Esophagus mucosa (tissue), 1 donor: ENCODE data around the gene GAST. TPM values are rescaled to one million over a fixed set of nuclear protein-coding genes. Genes with fewer than 3 reads are reported as not detected.

Experiments used
- ATAC-seq: fragments of 200-7000 bp; cut with Tn5 transposase; one replicate; pipeline ENCODE4 v1.9.1; 2020
- total RNA-seq: library from RNA; stranded (reverse); gene quantifications from one replicate; pipeline ENCODE4 v1.2.4, GENCODE V29; 2023
- donor health status: DM: yes; HTN: yes; CAD: no.

Gene GAST
- total RNA-seq, 1 donor from 2014 or later: not detected

- peak; percentile 65 for ATAC-seq
Observed at GRCh38 chr17:41717408-41718286, 5.5 kb downstream of the GAST start.

GRCh38 chr17:41718287-41718645 lies 6.1 kb downstream of the GAST start:
- no peak for ATAC-seq

GRCh38 chr17:41722231-41722630 lies 10.1 kb downstream of the GAST start:
- no peak for ATAC-seq

DNA sequence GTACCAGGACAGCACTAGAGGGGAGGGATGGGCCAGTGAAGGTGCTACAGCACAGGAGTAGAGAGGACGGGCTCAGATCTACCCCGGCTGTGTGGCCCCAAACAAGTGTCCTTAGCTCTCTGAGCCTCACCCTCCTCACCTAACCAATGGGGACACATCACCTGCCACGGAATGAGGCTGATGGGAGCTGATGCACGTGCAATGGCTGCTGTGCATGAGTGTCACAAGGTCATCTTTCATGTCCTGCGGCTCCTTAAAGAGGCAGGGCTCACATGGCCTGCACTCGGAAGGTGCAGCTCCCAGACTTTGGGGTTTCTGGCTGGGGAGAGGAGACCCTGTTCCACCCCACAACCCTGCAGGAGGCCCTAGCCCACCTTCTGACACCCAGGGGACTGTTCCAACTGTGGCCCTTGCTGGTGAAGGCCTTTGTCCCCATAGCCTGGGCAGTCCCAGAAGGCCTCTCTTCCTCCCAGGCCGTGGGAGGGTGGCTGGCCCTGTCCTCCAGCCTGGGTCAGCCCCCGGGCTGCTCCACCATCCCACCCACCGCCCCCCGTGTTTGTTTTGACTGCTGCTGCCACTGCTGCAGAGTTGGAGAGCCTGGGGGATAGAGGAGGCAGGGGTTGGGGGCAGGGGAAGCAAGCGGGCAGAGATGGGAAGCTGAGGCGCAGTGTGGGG lies 11.8 kb downstream of the GAST start:
- no peak for ATAC-seq

- ATAC-seq: no peak
Observed at GRCh38 chr17:41724476-41725050, 12.4 kb downstream of the GAST start.

DNA sequence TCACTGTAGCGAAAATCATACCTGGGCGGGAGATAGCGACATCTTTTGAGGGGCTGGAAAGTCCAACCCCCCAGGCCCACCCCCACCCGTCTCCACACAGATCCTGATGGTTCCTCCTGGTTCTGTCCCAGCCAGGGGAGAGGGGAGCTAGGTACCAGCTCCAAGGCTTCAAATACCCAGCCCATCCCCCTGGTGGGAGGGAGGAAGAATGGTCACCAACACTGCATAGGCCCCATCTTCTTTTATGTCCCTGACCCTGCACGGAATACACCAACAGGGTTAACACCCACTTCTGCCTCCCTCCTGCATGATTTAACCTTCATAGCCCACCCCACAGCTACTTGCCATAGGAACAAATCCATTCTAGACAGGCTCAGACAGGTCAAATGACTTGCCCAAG lies 13.0 kb downstream of the GAST start:
- ATAC-seq: no peak

DNA sequence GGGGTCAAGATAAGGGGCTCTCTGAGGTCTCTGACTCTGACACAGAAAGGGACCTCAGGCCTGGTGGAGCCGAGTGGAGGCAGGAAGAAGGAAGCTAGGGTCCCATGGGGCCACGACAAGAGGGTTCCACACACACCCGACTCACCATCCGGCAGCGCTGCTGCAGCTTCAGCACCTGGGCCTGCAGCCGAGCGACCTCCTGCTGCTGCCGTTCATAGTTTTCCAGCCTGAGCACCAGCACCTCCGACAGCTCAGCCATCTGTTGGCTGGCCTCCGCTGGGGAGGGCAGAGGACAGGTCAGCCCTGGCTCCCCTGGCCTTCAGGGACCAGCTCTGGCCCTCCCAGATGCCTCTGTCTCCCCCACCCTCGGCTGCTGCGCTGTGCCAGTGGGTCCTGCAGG lies 15.9 kb downstream of the GAST start:
- no peak for ATAC-seq

GRCh38 chr17:41730479-41730878 lies 18.3 kb downstream of the GAST start:
- ATAC-seq: no peak

DNA sequence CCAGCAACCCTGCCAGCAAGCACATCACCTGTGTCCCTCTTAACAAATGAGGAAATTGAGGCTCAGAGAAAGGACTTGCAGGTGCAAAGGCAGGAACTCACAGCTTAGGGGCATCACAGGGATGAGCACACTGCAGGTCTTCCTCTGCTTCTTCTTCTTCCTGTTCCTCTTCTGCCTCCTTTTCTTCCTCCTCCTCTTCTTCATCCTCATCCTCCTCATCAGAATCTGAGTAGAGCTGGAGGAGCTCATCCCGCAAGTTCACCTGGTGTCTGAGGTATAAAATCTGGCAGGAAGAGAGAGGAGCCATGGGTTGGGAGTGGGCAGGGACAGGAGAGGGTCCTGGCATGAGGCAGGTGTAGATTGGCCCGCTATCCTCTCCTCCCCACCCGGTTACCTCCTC lies 19.7 kb downstream of the GAST start:
- ATAC-seq: no peak

DNA sequence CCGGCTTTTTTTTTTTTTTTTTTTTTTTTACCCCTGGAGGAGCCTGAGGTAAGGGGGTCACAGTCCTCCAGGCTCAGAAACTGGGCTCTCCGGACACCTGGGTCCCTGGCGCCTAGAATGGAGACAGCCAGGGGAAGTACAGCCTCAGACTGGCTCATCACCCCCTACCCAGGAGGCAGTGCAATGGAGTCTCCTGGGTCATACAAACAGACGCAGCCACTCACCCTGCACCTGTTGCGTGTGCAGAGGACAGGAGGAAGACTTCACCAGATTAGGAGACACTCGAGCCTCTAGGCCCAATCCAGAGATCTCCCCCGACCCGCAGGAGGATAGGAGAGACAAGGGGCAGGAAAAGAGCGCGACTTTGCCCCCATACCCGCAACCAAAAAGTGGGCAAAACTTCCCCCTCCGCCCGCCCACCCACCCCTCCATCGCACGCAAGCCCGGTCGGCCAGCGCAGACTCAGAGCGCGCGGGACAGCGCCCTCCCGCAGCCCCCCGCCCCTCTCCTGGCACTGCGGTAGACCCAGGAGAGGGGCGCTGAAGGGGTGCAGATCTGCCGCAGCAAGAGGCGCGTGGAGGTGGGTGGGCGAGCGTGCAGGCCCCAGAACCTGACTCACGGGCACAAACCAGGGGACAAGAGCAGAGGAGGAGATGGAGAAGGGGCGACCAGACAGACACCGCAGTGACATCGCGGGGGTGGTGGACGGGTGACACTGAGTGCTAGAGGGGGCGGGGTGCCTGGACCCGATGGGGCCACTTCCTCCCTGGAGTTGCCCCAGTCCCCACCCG lies 21.4 kb downstream of the GAST start:
- no peak for ATAC-seq

DNA sequence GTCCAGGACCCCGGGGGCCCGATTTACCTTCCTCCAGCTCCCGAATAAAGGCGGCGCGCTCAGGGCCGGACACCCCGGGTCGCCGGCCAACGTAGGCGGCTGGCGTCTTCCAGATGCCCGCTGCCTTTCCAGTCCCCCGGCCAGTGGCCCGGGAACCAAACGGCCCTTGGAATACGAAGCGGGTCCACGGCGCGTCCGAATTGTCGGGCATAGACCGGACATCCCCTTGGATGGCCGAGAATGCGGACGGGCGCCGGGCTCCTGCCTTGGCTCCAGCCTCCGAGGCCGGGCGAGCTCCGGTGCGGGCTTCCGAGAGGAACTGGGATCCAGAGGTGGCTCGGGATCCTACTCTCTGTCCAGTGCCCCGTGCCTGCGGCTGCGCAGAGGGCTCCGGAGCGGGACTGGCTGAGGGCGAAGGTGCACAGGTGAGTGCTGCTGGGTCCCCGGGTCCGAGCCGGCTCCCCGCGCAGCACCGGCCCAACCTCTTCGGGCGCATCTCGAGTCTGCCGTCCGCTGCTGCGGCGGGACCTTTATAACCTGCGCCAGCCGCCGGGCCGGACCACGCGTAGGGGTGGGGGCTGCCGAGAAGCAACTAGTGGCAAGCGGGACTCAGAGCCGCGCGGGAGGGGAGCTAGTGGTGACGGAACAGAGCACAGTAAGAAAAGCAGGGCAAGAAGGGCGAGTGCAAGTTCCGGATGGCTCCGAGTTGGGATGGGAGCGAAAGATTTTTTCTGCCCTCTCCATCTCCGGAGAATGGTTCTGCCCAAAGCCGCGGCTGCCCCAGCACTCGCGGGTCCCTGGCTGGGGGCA lies 22.2 kb downstream of the GAST start, which contains the start of gene HAP1:
Gene HAP1 (minus strand): TSS at position 505 of the 810 bp plus-strand sequence. CDS start 9 bp downstream, at position 496.
- peak; percentile 3 for ATAC-seq

DNA sequence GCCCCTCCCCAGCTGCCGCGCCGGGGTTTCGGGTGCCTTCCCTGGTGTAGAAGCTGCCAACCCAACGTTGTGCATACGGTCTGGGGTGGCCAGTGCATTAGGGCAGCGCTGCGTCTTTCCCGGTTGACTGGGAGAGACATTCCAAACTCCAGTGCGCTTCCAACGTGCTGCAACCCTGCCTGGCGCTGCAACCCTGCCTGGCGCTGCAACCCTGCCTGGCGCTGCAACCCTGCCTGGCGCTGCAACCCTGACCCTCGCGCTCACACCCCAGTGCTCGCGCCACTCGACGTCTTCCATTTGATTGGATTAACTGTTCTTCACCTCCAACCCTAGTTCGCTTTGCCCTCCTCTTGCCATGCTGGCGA lies 22.8 kb downstream of the GAST start:
- ATAC-seq: peak; percentile 1

DNA sequence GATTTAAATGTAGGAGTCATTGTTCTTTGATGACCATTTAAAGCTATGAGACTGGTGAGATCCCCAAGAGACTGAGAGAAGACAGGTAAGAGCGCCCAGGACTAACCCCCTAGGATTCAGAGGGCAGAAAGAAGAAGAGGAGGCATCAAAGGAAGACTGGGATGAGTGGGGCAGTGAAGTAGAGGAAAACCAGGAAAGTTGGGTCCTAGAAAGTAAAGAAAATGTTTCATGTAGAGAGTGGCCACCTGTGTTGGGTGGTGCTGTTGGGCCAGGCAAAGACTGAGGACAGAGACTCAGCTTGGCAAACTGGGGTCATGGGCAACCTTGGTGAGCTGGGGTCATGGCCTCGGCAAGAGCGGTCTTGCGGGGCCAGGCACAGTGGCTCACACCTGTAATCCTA lies 23.6 kb downstream of the GAST start:
- ATAC-seq: no peak

- no peak for ATAC-seq
Observed at GRCh38 chr17:41736983-41737679, 25.0 kb downstream of the GAST start.

DNA sequence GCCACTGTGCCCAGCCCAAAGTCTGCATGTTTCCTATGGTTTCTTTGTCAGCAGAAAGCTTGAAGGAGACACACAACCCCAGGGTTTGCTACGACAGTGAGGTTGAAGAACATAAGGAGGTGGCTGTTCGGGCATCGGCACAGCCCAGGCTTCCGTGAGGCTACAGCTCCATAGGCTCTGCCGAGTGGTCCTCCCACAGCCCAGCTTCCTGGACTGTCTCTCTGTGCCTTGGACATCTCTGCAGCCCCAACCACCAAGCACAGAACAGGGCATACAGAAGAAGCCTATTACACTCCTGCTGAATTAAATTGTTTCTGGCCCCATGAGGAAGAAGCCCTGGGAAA lies 25.5 kb downstream of the GAST start:
- ATAC-seq: peak; percentile 1

DNA sequence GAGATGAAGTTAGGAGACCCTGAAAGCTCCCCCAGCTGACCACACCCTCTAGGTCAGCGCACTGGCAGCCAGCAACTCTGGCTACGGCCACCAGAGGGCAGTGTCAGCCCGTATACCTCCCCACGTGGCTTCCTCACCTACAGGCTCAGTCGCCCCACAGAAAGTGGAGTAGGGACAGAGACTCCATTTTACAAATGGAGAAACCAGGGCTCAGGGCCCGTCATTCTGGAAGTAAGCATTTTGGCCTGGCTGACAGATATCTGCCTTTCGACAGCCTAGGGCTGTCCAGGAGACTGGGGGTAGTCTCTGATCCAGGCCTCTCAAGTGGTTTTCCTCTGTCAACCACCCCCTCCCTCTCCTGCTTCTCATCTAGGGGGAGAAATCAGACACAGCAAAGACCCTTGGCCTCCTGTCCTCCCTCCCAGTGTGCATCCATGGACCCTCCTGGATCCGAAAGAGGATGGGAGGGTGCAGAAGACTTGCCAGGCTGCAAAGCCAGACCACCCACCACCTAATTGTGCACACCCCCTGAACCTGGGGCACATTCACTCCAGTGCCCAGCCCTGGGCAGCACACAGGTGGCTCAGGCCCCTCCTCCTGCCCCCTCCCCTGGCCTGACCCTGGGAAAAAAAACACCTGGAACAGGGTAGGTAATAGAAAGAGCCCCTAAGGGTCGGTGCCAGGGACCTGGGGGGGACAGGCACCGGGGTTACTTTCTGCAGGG lies 26.1 kb downstream of the GAST start:
- peak; percentile 73 for ATAC-seq

- no peak for ATAC-seq
Observed at GRCh38 chr17:41738801-41739112, 26.6 kb downstream of the GAST start.

GRCh38 chr17:41739661-41740352 lies 27.7 kb downstream of the GAST start:
- ATAC-seq: peak; percentile 2

DNA sequence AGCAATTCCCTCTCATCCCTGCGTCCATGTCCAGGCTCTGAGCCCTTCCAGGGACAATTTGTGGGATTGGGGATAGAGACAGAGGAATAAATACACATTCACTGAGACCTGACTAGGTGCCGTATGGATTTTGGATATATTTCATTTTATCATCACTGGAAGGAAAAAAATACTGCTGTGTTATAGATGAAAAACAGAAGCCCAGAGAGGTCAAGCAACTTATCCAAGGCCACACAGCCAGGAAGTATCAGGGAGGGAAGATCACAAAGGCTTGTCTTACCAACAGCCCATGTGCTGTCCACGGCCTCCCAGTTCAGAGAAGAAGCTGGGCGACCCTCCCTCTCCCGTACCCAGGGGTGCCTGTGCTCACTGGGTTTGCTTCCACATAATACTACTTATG lies 28.4 kb downstream of the GAST start:
- ATAC-seq: no peak

GRCh38 chr17:41741709-41742108 lies 29.6 kb downstream of the GAST start:
- ATAC-seq: peak; percentile 3
